DOHH2 (cell line): Measurements from ENCODE around the gene GPR152.

Experiments used
- H3F3A ChIP-seq: fragments of 200-600 bp; sonication (generic), shearing (Covaris generic); 2 replicates; pipeline ENCODE4 v1.6.0; 2016; ENCODE audit warnings: antibody characterized with exemption, mild to moderate bottlenecking; ENCODE audit not compliant: control insufficient read depth, insufficient read depth
- H3K27ac ChIP-seq: fragments of 200-600 bp; sonication (generic); 2 replicates; pipeline ENCODE4 v1.5.1; 2014; ENCODE audit warnings: low read depth, mild to moderate bottlenecking, low read length, moderate library complexity
- H3K27me3 ChIP-seq: fragments of 200-600 bp; sonication (generic); 2 replicates; pipeline ENCODE4 v1.6.1; 2014; ENCODE audit warnings: mild to moderate bottlenecking, low read length, mixed read lengths; ENCODE audit not compliant: control insufficient read depth
- H3K36me3 ChIP-seq: fragments of 200-600 bp; sonication (generic); 2 replicates; pipeline ENCODE4 v1.6.1; 2014; ENCODE audit warnings: mild to moderate bottlenecking, low read length, moderate library complexity, mixed read lengths; ENCODE audit not compliant: control insufficient read depth
- H3K4me1 ChIP-seq: fragments of 200-600 bp; sonication (generic); 2 replicates; pipeline ENCODE4 v1.6.1; 2014; ENCODE audit warnings: mild to moderate bottlenecking, low read length, mixed read lengths; ENCODE audit not compliant: control insufficient read depth
- H3K4me2 ChIP-seq: fragments of 200-600 bp; sonication (generic); 2 replicates; pipeline ENCODE4 v1.6.0; 2014; ENCODE audit warnings: mild to moderate bottlenecking, low read length, moderate library complexity
- H3K4me3 ChIP-seq: fragments of 200-600 bp; sonication (generic); 2 replicates; pipeline ENCODE4 v1.5.1; 2014; ENCODE audit warnings: mild to moderate bottlenecking, low read length, mixed read lengths
- H3K79me2 ChIP-seq: fragments of 200-600 bp; sonication (generic); 2 replicates; pipeline ENCODE4 v1.6.1; 2014; ENCODE audit warnings: mild to moderate bottlenecking, low read length, mixed read lengths; ENCODE audit not compliant: control insufficient read depth
- H3K9me2 ChIP-seq: fragments of 200-600 bp; sonication (generic); replicated peaks from 2 replicates; pipeline ENCODE4 v1.6.1; 2014; ENCODE audit warnings: mild to moderate bottlenecking, low read length, mixed read lengths; ENCODE audit not compliant: control insufficient read depth
- H3K9me3 ChIP-seq: fragments of 200-600 bp; sonication (generic); 2 replicates; pipeline ENCODE4 v1.6.1; 2014; ENCODE audit warnings: antibody characterized with exemption, low read length, mixed read lengths; ENCODE audit not compliant: control insufficient read depth, insufficient read depth
- H4K20me1 ChIP-seq: fragments of 200-600 bp; sonication (generic); 2 replicates; pipeline ENCODE4 v1.6.0; 2014; ENCODE audit warnings: low read depth, mild to moderate bottlenecking, antibody characterized with exemption, low read length, moderate library complexity; ENCODE audit not compliant: control insufficient read depth, insufficient read depth
- EZH2phosphoT487 ChIP-seq: fragments of 200-600 bp; sonication (generic); IDR thresholded peaks from 2 replicates; pipeline ENCODE4 v1.6.1; 2017; ENCODE audit warnings: borderline replicate concordance, mild to moderate bottlenecking, antibody characterized with exemption, low read length, moderate library complexity, mixed read lengths
- TF ChIP-seq, protein P1 (sequence below): fragments of 200-600 bp; sonication (generic); IDR thresholded peaks from one replicate; pipeline ENCODE4 v1.5.1; 2014; ENCODE audit warnings: antibody characterized with exemption, mild to moderate bottlenecking, low read depth, low read length; ENCODE audit not compliant: poor library complexity, severe bottlenecking

The GPR152 gene

DNA sequence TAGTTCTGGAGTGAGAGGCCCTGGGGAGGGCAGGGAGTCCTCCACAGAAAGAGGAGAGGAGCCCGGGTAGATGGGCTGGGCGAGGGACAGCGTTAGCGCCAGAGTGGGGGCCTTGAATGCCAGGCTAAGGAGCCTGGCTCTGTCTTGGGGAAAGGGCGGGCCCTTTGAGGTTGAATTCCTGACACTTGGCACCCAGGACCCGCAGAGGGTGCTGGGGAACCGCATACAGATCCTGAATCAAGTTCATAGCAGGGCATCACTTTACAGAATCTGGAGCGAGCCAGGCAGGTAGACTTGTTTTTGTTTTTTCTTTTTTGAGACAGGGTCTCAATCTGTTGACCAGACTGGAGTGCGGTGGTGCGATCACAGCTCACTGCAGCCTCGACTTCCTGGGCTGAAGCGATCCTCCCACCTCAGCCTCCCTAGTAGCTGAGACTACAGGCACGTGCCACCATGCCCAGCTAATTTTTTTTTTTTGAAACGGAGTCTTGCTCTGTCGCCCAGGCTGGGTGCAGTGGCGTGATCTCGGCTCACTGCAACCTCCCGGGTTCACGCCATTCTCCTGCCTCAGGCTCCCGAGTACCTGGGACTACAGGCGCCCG is 31.0 kb downstream of the GPR152 start:
- H3F3A ChIP-seq: peaks cover 3% of the 10 kb centered on the region; the same call in 1 of the 2 replicates
- no peaks in the 10 kb centered on the region for H3K36me3 ChIP-seq
- H3K27me3 ChIP-seq: no peaks in the 10 kb centered on the region
- no peaks in the 10 kb centered on the region for H3K79me2 ChIP-seq
- H3K27ac ChIP-seq: no peak overlapping the region
- TF ChIP-seq, protein P1, sequence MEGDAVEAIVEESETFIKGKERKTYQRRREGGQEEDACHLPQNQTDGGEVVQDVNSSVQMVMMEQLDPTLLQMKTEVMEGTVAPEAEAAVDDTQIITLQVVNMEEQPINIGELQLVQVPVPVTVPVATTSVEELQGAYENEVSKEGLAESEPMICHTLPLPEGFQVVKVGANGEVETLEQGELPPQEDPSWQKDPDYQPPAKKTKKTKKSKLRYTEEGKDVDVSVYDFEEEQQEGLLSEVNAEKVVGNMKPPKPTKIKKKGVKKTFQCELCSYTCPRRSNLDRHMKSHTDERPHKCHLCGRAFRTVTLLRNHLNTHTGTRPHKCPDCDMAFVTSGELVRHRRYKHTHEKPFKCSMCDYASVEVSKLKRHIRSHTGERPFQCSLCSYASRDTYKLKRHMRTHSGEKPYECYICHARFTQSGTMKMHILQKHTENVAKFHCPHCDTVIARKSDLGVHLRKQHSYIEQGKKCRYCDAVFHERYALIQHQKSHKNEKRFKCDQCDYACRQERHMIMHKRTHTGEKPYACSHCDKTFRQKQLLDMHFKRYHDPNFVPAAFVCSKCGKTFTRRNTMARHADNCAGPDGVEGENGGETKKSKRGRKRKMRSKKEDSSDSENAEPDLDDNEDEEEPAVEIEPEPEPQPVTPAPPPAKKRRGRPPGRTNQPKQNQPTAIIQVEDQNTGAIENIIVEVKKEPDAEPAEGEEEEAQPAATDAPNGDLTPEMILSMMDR: no peak
- no peak for TF ChIP-seq EZH2phosphoT487
- H3K4me1 ChIP-seq: peaks cover 46% of the 10 kb centered on the region
- H3K9me3 ChIP-seq: no peaks in the 10 kb centered on the region
- H3K9me2 ChIP-seq: no peaks in the 10 kb centered on the region
- peak overlapping the region; percentile 60 for H3K4me3 ChIP-seq
- H3K4me2 ChIP-seq: peak overlapping the region; percentile 73
- H4K20me1 ChIP-seq: no peaks in the 10 kb centered on the region

DNA sequence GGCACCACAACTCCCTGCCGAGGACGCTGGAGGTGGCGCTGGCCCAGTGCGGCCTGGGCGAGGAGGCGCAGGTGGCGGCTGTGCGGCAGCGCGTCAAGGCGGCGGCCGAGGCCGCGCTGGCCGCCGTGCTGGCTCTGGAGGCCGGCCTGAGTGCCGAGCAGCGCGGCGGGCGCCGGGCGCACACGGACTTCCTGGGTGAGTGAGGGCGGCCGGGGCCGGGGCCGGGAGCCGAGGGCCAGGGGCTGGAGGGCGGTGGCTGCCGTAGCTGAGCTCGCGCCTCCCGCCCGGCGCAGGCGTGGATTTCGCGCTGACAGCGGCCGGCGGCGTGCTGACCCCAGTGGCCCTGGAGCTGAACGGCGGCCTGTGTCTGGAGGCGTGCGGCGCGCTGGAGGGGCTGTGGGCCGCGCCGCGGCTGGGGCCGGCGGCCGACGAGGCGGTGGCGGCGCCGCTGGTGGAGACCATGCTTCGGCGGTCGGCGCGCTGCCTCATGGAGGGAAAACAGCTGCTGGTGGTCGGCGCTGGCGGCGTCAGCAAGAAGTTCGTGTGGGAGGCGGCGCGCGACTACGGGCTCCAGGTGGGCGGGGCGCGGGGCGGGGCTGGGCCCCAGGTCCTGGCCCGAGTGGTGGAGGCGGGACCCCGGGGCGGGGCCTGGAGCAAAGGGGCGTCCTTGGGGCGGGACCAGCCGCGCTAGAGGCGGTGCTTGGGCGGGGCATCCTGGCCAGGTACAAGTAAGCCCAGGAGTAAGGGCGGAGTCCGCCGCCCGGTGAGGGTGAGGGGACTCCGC is 31.7 kb downstream of the GPR152 start:
- TF ChIP-seq, protein P1: no peak
- no peak for TF ChIP-seq EZH2phosphoT487
- H3K4me1 ChIP-seq: peaks cover 53% of the 10 kb centered on the region
- H3K27ac ChIP-seq: no peak overlapping the region
- no peaks in the 10 kb centered on the region for H4K20me1 ChIP-seq
- H3K79me2 ChIP-seq: no peaks in the 10 kb centered on the region
- H3K27me3 ChIP-seq: no peaks in the 10 kb centered on the region
- H3F3A ChIP-seq: peaks cover 3% of the 10 kb centered on the region; the same call in 1 of the 2 replicates
- H3K4me3 ChIP-seq: peak overlapping the region; percentile 75
- no peaks in the 10 kb centered on the region for H3K9me3 ChIP-seq
- H3K4me2 ChIP-seq: peak overlapping the region; percentile 73
- H3K9me2 ChIP-seq: no peaks in the 10 kb centered on the region
- H3K36me3 ChIP-seq: no peaks in the 10 kb centered on the region

DNA sequence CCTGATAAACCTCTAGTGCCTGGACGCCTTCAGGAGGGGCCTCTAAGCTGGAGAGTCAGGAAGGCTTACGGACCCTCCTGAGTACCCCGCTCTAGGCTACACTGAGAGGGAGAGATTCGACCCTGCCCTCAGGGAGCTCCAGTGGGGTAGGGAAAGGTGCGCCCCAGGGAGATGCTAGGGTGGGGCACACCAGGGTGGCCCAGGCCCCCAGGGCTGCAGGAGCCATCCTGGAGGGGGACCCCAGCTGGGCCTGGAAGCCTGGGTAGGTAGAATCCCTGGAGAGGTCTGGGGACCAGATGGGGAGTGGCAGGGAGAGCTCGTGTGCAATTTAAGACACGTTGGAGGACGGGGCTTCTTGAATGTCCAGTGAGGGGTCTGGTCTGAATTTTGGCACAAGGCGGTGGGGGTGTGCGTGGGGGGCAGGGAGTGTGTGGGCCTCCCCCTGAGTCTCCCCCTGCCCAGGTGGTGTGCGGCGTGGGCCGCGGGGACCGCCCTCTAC is 32.3 kb downstream of the GPR152 start:
- no peaks in the 10 kb centered on the region for H3K79me2 ChIP-seq
- peaks cover 3% of the 10 kb centered on the region; the same call in 1 of the 2 replicates for H3F3A ChIP-seq
- H3K9me3 ChIP-seq: no peaks in the 10 kb centered on the region
- TF ChIP-seq EZH2phosphoT487: no peak
- TF ChIP-seq, protein P1: no peak
- no peaks in the 10 kb centered on the region for H3K36me3 ChIP-seq
- peaks cover 55% of the 10 kb centered on the region for H3K4me1 ChIP-seq
- H3K9me2 ChIP-seq: no peaks in the 10 kb centered on the region
- peak overlapping the region; percentile 75 for H3K4me3 ChIP-seq
- peaks cover 1% of the 10 kb centered on the region for H3K27me3 ChIP-seq
- no peaks in the 10 kb centered on the region for H4K20me1 ChIP-seq
- H3K27ac ChIP-seq: no peak overlapping the region
- H3K4me2 ChIP-seq: peak overlapping the region; percentile 73
